ENCODE data around the gene FCN3.

GRCh38 chr1:27338751-27339150, 35.9 kb downstream of the FCN3 start:
- no peak for TF ChIP-seq CTCF (IDR thresholded peaks at IDR 0.05; ENCODE audit: poor library complexity)
- TF ChIP-seq EZH2 (IDR thresholded peaks at IDR 0.05; ENCODE audit: borderline replicate concordance), result no peak

Data from hepatocyte (in vitro differentiated cells).